SK-N-MC (cell line): ENCODE measurements around the gene SKOR1.

Source experiments
- EZH2 ChIP-seq: fragments of 200-600 bp; sonication (generic); IDR thresholded peaks from one replicate; pipeline ENCODE4 v1.6.1; 2017; ENCODE audit warnings: antibody characterized with exemption
- POLR2AphosphoS5 ChIP-seq: IDR thresholded peaks from 2 replicates; pipeline ENCODE4 v1.6.1; 2012; ENCODE audit warnings: mild to moderate bottlenecking, low read depth, low read length, borderline replicate concordance

GRCh38 chr15:67784090-67784781 lies 41.1 kb upstream of the SKOR1 start:
- TF ChIP-seq POLR2AphosphoS5: no peak
- no peak for TF ChIP-seq EZH2
